ENCODE measurements around the gene RAB34. TPM values are rescaled to one million over a fixed set of nuclear protein-coding genes. Genes with fewer than 3 reads are reported as not detected.

Gene RAB34
- total RNA-seq, 1 donor from 2014 or later, result 128 TPM

DNA sequence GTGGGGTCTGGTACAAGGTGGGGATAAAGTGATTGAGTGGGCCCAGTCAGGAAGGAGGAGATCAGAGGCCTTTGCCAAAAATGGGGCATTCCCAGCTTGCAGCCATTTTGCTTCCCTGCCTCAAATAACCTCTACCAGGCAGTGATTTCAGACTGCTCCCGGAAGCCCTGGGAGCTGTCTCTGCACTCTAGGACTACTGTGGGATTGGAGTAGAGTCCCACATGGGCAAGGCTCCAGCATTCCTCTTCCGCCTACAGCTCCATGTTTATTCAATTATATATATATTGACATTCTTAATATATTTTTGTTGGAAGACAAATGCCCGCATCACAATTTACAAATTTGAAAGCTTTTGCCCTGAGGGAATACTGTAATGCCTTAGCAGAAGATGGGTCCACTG is 42.2 kb downstream of the RAB34 start:
- no peak overlapping the region for H3K27ac Mint-ChIP-seq (ENCODE audit: unreplicated experiment)
- H3K9me3 Mint-ChIP-seq (ENCODE audit: low read depth), result no peaks in the 10 kb centered on the region
- no peaks in the 10 kb centered on the region for H3K27me3 Mint-ChIP-seq (ENCODE audit: low read depth)
- no peak for DNase-seq (ENCODE audit: low spot score)
- peaks cover 3% of the 10 kb centered on the region for H3K4me1 Mint-ChIP-seq (ENCODE audit: low read depth)
- H3K4me3 Mint-ChIP-seq (ENCODE audit: unreplicated experiment), result no peak overlapping the region
- TF ChIP-seq, protein P1, sequence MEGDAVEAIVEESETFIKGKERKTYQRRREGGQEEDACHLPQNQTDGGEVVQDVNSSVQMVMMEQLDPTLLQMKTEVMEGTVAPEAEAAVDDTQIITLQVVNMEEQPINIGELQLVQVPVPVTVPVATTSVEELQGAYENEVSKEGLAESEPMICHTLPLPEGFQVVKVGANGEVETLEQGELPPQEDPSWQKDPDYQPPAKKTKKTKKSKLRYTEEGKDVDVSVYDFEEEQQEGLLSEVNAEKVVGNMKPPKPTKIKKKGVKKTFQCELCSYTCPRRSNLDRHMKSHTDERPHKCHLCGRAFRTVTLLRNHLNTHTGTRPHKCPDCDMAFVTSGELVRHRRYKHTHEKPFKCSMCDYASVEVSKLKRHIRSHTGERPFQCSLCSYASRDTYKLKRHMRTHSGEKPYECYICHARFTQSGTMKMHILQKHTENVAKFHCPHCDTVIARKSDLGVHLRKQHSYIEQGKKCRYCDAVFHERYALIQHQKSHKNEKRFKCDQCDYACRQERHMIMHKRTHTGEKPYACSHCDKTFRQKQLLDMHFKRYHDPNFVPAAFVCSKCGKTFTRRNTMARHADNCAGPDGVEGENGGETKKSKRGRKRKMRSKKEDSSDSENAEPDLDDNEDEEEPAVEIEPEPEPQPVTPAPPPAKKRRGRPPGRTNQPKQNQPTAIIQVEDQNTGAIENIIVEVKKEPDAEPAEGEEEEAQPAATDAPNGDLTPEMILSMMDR (IDR thresholded peaks at IDR 0.05), result no peak
- H3K36me3 Mint-ChIP-seq (ENCODE audit: low read depth), result peaks cover 54% of the 10 kb centered on the region

DNA sequence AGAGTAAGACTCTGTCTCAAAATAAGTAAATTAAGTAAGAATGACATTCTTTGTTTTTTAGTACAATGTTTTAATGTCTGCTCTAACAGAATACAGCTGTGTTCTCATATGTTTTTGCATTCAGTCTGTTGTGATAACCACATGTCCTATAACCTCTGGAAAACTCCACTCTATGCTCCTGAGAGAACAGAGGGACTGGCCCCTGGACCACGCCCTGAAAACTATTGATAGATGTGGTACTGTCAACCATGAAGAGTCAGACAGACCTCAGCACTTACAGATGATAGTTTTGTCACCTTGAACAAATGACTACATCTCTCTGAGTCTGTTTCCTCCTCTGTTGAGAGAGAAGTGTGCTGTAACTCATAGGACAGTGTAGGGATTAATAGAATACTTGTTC is 47.8 kb downstream of the RAB34 start:
- no peaks in the 10 kb centered on the region for H3K27me3 Mint-ChIP-seq (ENCODE audit: low read depth)
- no peak overlapping the region for H3K4me3 Mint-ChIP-seq (ENCODE audit: unreplicated experiment)
- no peak overlapping the region for H3K27ac Mint-ChIP-seq (ENCODE audit: unreplicated experiment)
- no peaks in the 10 kb centered on the region for H3K9me3 Mint-ChIP-seq (ENCODE audit: low read depth)
- H3K4me1 Mint-ChIP-seq (ENCODE audit: low read depth), result peaks cover 6% of the 10 kb centered on the region
- no peak for DNase-seq (ENCODE audit: low spot score)
- TF ChIP-seq, protein P1 (IDR thresholded peaks at IDR 0.05), result no peak
- H3K36me3 Mint-ChIP-seq (ENCODE audit: low read depth), result peaks cover 29% of the 10 kb centered on the region

DNA sequence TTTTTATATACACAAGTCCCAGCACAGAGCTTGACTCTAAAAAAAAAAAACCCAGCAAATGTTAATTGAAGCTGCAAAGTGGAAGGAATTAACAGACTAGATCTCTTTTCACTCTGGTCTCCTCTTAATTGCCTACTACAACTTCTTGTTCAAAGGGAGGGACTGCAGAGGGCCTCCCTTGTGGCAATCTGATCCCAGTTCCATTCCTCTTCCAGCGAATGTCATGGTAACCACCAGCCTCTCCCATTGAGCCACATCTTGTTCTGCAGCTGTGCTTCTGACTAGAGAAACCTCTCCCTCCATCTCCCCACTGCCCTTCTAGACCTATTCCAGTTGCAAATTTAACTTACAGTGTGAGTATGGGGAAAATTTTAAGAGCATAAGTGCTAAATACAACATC is 49.8 kb downstream of the RAB34 start:
- TF ChIP-seq, protein P1 (IDR thresholded peaks at IDR 0.05), result no peak
- Mint-ChIP-seq H3K36me3 (ENCODE audit: low read depth) (peaks cover 16% of the 10 kb centered on the region), H3K9me3 (ENCODE audit: low read depth) (no peaks in the 10 kb centered on the region), H3K27ac (ENCODE audit: unreplicated experiment) (no peak overlapping the region), H3K4me3 (ENCODE audit: unreplicated experiment) (no peak overlapping the region), H3K4me1 (ENCODE audit: low read depth) (peaks cover 26% of the 10 kb centered on the region), H3K27me3 (ENCODE audit: low read depth) (no peaks in the 10 kb centered on the region)
- no peak for DNase-seq (ENCODE audit: low spot score)

DNA sequence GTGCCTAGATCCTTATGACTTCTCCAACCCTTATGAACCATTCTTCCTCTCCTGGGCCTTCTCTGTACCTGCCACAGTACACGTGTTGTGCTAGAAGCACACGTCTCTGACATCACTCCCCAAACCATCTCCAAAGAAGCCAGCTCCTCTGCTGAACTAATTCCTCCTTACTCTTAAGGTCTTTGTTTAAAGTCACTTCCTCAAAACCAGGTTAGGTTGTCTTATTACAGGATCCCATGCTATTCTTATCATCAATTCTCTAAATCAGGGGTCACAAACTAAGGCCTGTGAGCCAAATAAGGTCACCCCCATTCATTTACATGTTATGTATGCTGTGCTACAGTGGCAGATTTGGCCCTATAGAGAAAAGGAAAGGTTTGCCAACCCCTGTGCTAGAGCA is 51.7 kb downstream of the RAB34 start:
- no peak for DNase-seq (ENCODE audit: low spot score)
- H3K4me3 Mint-ChIP-seq (ENCODE audit: unreplicated experiment), result no peak overlapping the region
- H3K27ac Mint-ChIP-seq (ENCODE audit: unreplicated experiment), result no peak overlapping the region
- peaks cover 34% of the 10 kb centered on the region for H3K4me1 Mint-ChIP-seq (ENCODE audit: low read depth)
- H3K27me3 Mint-ChIP-seq (ENCODE audit: low read depth), result no peaks in the 10 kb centered on the region
- TF ChIP-seq, protein P1 (IDR thresholded peaks at IDR 0.05), result no peak
- peaks cover 8% of the 10 kb centered on the region for H3K36me3 Mint-ChIP-seq (ENCODE audit: low read depth)
- H3K9me3 Mint-ChIP-seq (ENCODE audit: low read depth), result no peaks in the 10 kb centered on the region

Other genes with a start within 250 kb of the RAB34 start
- not detected in 3 replicates for gene SLC13A2, start 244.2 kb downstream of the RAB34 start, total RNA-seq
- not detected in 3 replicates for gene FOXN1, start 211.5 kb downstream of the RAB34 start, total RNA-seq
- 19.8 to 24.9 TPM (median 24.1 TPM) in 3 replicates for gene UNC119, start 165.2 kb downstream of the RAB34 start, total RNA-seq
- 56.5 to 65.7 TPM (median 62.9 TPM) in 3 replicates for gene PIGS, start 146.3 kb downstream of the RAB34 start, total RNA-seq
- gene ALDOC, start 141.0 kb downstream of the RAB34 start, total RNA-seq, result 3.9 to 9.5 TPM (median 8.0 TPM) in 3 replicates
- gene SPAG5, start 118.8 kb downstream of the RAB34 start, total RNA-seq, result 10.3 to 20.3 TPM (median 12.9 TPM) in 3 replicates
- 4.7 to 9.0 TPM (median 6.4 TPM) in 3 replicates for gene RSKR, start 103.7 kb downstream of the RAB34 start, total RNA-seq
- 112 to 158 TPM (median 114 TPM) in 3 replicates for gene BLTP2, start 72.7 kb downstream of the RAB34 start, total RNA-seq
- 53.6 to 58.2 TPM (median 57.8 TPM) in 3 replicates for gene SDF2, start 56.0 kb downstream of the RAB34 start, total RNA-seq
- 63.5 to 81.5 TPM (median 63.9 TPM) in 3 replicates for gene SUPT6H, start 55.7 kb downstream of the RAB34 start, total RNA-seq
- gene PROCA1, start 6.0 kb downstream of the RAB34 start, total RNA-seq, result 1.4 to 2.3 TPM (median 2.0 TPM) in 3 replicates
- gene RPL23A, start 2.1 kb upstream of the RAB34 start, total RNA-seq, result 853 to 1,026 TPM (median 884 TPM) in 3 replicates
- gene TLCD1, start 8.4 kb upstream of the RAB34 start, total RNA-seq, result 12.4 to 12.9 TPM (median 12.6 TPM) in 3 replicates
- 5.3 to 6.1 TPM (median 5.5 TPM) in 3 replicates for gene NEK8, start 10.9 kb upstream of the RAB34 start, total RNA-seq
- gene TRAF4, start 26.1 kb upstream of the RAB34 start, total RNA-seq, result 68.0 to 76.3 TPM (median 73.3 TPM) in 3 replicates
- gene FAM222B, start 124.9 kb upstream of the RAB34 start, total RNA-seq, result 18.5 to 22.7 TPM (median 21.0 TPM) in 3 replicates
- 31.2 to 40.5 TPM (median 31.8 TPM) in 3 replicates for gene ERAL1, start 137.1 kb upstream of the RAB34 start, total RNA-seq
- gene FLOT2, start 179.9 kb upstream of the RAB34 start, total RNA-seq, result 46.6 to 74.1 TPM (median 65.8 TPM) in 3 replicates
- 4.4 to 6.0 TPM (median 5.8 TPM) in 3 replicates for gene DHRS13, start 185.2 kb upstream of the RAB34 start, total RNA-seq
- 30.2 to 49.2 TPM (median 33.6 TPM) in 3 replicates for gene PHF12, start 233.7 kb upstream of the RAB34 start, total RNA-seq

Measured in chondrocyte (in vitro differentiated cells).